Fibroblast of the aortic adventitia (primary cell): Measurements from ENCODE around the gene CHRND. TPM values are rescaled to one million over a fixed set of nuclear protein-coding genes. Genes with fewer than 3 reads are reported as not detected.
A peak's percentile ranks its signal among the peaks of the same experiment; 100 is the strongest.

Source experiments
- DNase-seq: peaks from one replicate; pipeline ENCODE4 v3.0.0-alpha.2; 2010; ENCODE audit warnings: low read depth
- H3K4me3 ChIP-seq: 2 replicates; pipeline ENCODE4 v1.5.1; 2011; ENCODE audit warnings: low read depth, mild to moderate bottlenecking, control low read depth, low read length, moderate library complexity
- total RNA-seq: library from RNA; depleted of rRNA; stranded (reverse); fragments of >200 nt; gene quantifications from 2 replicates; pipeline ENCODE4 v1.2.3, GENCODE V29; 2012; ENCODE audit warnings: low replicate concordance
- TF ChIP-seq, protein P1 (sequence below): IDR thresholded peaks from 2 replicates; pipeline ENCODE4 v1.5.1; 2011; ENCODE audit warnings: mild to moderate bottlenecking, low read length, control low read depth, inconsistent platforms; ENCODE audit not compliant: insufficient read depth

CHRND gene
- total RNA-seq, 1 donor: not detected

DNA sequence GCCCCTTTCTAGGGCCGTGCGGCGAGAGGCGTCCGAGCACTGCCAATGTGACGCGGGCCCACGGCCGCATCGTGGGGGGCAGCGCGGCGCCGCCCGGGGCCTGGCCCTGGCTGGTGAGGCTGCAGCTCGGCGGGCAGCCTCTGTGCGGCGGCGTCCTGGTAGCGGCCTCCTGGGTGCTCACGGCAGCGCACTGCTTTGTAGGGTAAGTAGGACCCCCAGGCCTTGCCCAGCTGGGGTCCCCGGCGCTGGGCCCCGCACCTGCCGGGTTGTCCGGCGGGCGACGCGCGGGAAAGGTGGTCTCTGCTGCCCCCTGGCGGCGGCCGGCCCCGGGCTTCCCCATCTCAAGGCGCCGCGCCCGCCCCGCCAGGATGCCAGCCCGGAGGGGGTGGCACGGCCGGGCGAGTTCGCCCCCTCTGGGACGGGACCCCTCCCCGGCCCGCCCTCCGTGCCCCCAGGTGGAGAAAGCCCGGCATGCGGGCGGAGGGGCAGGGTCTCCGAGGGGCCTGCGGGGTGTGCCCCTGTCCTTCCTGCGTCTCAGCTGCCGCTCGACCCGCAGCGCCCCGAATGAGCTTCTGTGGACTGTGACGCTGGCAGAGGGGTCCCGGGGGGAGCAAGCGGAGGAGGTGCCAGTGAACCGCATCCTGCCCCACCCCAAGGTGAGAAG, 3.9 kb upstream of the CHRND start:
- DNase-seq: no peak
- TF ChIP-seq, protein P1, sequence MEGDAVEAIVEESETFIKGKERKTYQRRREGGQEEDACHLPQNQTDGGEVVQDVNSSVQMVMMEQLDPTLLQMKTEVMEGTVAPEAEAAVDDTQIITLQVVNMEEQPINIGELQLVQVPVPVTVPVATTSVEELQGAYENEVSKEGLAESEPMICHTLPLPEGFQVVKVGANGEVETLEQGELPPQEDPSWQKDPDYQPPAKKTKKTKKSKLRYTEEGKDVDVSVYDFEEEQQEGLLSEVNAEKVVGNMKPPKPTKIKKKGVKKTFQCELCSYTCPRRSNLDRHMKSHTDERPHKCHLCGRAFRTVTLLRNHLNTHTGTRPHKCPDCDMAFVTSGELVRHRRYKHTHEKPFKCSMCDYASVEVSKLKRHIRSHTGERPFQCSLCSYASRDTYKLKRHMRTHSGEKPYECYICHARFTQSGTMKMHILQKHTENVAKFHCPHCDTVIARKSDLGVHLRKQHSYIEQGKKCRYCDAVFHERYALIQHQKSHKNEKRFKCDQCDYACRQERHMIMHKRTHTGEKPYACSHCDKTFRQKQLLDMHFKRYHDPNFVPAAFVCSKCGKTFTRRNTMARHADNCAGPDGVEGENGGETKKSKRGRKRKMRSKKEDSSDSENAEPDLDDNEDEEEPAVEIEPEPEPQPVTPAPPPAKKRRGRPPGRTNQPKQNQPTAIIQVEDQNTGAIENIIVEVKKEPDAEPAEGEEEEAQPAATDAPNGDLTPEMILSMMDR: peak; percentile 54
- no peak overlapping the region for H3K4me3 ChIP-seq

DNA sequence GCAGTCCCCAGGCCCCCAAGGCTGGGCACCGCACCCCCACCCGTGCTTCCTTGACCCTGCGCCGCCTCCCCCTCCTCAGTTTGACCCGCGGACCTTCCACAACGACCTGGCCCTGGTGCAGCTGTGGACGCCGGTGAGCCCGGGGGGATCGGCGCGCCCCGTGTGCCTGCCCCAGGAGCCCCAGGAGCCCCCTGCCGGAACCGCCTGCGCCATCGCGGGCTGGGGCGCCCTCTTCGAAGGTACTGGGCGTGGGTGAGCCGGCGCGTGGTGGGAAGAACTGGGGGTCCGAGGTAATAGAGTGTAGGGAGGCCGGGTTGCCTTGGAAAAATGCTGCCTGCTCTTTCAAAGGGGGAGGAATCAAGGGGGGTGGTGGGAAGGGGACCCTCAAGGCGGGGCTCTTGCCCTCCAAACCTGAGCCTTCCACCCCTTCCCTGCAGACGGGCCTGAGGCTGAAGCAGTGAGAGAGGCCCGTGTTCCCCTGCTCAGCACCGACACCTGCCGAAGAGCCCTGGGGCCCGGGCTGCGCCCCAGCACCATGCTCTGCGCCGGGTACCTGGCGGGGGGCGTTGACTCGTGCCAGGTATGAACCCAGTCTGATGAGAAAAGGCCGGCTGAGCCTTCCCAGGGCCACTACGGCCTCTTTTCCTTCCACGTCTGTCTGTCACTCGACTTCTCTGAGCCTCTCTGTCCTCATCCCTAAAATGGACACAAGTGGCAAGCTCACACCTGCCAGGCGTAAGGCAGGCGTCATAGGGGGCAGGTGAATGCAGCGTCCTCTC, 3.1 kb upstream of the CHRND start:
- DNase-seq: no peak
- TF ChIP-seq, protein P1: no peak
- no peak overlapping the region for H3K4me3 ChIP-seq

DNA sequence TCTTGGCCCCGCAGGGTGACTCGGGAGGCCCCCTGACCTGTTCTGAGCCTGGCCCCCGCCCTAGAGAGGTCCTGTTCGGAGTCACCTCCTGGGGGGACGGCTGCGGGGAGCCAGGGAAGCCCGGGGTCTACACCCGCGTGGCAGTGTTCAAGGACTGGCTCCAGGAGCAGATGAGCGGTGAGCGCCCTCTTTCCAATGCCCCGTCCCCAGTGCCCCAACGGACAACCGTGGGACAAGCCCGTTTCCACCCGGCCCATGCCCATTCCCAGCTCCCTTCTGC, 2.6 kb upstream of the CHRND start:
- H3K4me3 ChIP-seq: no peak overlapping the region
- DNase-seq: no peak
- TF ChIP-seq, protein P1: no peak

DNA sequence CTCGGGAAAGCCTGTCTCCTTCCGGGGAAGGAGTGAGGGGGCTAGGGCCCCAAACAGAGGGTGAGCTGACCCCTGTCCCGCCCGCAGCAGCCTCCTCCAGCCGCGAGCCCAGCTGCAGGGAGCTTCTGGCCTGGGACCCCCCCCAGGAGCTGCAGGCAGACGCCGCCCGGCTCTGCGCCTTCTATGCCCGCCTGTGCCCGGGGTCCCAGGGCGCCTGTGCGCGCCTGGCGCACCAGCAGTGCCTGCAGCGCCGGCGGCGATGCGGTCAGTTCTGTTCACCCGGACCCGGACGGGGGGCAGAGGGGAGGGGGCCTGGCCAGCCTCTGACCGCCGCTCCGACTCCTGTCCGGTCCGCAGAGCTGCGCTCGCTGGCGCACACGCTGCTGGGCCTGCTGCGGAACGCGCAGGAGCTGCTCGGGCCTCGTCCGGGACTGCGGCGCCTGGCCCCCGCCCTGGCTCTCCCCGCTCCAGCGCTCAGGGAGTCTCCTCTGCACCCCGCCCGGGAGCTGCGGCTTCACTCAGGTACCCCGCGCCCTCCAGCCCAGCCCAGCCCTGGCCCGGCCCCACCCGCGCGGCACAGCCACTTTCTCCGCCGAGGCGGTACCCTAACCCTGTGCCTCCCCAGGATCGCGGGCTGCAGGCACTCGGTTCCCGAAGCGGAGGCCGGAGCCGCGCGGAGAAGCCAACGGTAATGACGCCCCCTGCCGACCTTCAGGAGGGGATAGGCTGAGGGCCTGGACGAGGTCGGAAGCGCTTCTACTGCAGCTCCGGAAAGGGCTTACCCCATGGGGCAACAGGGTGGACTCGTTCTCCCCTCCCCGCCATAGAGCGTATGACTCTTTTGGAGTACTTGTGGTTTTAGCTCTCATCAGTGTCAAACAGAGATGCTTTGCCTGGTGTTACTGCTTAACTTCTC, 2.0 kb upstream of the CHRND start:
- peak; percentile 14 for DNase-seq
- TF ChIP-seq, protein P1: no peak
- peak overlapping the region; percentile 13 for H3K4me3 ChIP-seq

GRCh38 chr2:232524771-232525170, 1.2 kb upstream of the CHRND start:
- H3K4me3 ChIP-seq: no peak overlapping the region
- no peak for DNase-seq
- TF ChIP-seq, protein P1: no peak

GRCh38 chr2:232525199-232525598, 761 bp upstream of the CHRND start:
- no peak for DNase-seq
- H3K4me3 ChIP-seq: no peak overlapping the region
- TF ChIP-seq, protein P1: no peak
